HG03196 (cell line): ENCODE measurements around the gene VCX2.
"Not testable (repeated sequence)": the region's sequence is repeated elsewhere in the genome, so short reads cannot be mapped to it uniquely, and the experiment has no call there.

Source experiments
- ATAC-seq: cut with Tn5 transposase; IDR thresholded peaks from one replicate; pipeline ENCODE4 v1.9.1; 2021; ENCODE audit not compliant: unreplicated experiment

The VCX2 gene

DNA sequence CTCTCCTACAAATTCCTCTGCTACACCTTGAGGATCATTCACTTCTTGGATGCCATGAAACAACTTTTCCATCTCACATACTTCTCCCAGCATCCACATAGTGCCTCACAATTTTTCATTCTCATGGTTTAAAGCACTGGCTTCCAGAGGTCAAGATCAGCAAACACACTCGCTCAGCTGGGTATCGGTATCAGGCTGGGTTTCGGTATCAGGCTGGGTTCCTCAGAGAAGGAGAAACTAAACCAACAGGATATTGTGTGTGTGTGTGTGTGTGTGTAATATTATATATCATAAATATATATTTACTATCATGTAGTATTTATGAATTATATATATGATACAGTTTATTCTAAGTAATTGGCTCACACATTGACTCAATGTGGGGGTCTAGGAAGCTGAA is at the start of gene VCX2:
TSS of gene VCX2 (minus strand) at position 99 of the 400 bp plus-strand sequence. CDS start 624 bp downstream, outside the sequence.
- not testable (repeated sequence) for ATAC-seq

DNA sequence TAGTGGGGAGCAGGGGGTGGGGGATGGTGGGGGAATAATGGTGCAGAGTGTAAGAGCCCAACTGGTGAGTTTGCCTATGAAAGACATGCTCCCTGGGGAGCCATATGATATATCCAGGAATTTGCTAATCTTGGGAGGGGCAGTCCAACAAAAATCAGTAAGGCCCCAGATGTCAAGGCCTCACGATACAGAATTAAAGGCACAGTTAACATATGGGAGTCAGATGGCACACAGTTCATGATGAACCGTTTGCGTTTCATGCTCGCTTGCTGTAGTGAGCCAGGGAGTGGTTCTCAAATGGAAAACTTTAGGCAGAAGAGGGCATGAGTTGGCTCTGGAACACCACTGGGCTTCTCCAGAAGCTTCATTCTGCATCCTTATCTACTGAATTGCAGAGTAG is 33.9 kb upstream of the VCX2 start:
- no peak for ATAC-seq

DNA sequence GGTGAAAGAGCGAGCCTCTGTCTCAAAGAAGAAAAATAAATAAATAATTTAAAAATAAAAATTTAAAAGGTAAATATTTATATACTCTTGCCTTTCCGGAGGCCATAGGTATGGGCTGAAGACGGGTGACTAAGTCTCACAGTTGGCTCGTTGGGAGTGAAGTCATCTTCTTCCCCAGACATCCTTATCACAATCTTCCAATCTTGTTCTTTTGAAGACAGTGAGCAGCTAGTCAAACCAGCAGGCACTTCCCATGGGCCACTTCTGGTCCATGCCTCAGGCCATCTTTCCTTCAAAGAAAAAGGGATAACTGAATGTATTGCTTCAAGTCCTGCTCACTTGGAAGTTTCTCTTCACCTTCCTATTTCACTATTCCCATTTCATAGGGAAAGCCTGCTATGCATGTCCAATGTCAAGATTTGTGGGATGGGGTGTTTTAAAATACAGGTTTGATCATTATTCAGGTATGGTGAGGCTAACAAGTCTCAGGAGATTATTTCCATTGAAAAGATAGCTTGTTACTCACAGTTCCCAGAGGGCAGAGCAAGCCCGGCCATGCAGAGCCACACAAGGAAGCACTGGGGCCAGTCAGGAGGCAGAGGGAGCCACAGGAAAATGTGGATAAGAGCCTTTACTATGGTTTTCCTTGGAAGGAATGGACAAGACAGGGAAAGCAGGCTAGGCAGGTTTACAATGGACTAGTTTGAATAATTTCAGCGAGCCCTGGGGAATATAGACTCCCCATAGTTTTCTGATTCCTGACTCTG is 33.3 kb upstream of the VCX2 start:
- ATAC-seq: no peak

DNA sequence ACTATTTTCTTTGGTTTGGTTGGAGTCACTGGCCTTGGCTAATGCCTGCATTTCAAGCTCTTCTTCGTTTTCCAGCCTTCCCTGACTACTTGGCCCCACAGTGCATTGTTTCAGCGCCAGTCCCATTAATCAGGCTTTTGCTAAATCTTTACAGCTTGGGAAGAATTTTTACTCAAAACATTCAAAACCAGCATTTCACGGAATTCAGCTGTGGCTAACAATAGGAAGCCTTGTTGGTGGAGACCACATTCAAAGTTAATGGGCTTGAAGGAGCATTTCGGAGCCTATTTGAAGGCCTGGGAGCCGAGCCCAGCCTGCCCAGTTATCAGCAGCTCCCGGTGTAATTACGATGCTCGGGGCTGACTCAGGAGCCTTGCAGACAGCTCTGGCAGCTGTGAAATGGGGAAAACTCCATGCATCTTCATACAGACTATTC is 30.8 kb upstream of the VCX2 start:
- no peak for ATAC-seq

DNA sequence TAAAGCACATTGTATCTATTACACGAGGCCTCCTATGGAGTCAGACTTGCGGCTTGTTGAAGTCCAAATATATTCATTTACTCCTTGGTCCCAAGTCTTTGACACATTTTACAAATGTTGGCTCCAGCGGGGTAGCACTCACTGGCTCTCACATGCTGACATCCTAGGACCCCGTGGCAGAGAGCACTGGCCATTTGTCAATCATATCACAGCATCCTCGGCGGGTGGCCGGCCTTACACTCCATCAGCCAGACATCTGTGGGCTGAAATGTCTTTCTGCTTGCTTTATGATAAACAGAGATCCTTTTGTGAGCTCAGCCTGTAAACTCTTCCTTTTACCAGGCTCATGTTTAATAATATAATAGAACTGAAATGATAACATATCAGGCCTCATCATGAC is 25.7 kb upstream of the VCX2 start:
- ATAC-seq: no peak

DNA sequence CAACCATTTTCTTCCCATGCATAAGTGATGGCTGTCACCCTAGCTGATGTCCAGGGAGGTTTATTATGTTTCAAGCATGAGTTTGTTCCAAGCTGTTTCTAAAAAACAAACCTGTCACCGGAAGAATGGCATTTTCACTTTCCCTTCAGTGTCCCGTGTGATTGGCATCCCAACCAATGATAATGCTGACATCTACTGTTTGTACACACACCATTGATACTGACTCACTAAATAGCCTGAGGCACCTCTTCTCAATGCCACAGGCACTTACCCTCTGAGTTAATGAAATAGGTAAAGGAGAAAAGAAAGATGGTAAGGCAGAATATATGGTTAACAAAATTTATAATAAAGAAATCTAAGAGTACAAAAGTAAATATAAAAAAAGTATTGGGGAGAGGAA is 23.1 kb upstream of the VCX2 start:
- ATAC-seq: no peak

DNA sequence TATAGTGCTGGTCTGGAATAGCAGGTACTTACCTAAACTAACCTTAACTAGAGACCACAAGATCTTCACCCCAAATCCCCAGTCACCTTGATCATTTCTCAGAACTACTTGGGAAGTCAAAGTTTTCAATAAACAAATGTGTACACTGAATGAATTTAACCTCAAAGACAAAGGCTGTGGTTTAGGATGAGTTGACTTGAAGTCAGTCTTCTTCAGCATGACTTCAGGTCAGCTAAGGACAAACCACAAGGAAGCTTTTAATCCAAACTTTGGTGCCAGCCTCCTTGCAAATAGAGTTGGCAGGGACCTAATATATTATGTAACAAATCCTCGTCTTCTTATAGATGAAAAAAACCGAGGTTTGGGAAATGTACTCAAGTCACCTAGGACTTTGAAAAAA is 21.2 kb upstream of the VCX2 start:
- no peak for ATAC-seq

DNA sequence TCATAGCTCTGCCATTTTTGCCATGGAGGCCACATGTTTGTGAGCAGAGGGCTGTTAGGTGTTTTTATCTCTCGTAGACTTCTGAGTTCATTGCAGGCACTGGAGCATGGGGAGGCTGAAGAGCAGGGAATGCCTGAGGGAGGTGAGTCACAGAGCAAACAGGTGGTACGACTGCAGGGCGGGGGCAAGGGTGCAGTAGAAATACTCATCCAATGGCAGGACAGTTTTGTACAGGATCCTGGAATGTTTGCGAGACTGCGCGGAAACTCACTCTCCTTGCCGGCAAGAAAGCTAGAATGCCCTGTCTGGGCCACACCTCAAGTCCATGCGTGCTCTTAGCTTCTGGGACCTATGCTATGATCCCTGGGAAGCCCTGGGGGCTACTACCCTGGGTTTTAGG is 20.0 kb upstream of the VCX2 start:
- ATAC-seq: no peak

DNA sequence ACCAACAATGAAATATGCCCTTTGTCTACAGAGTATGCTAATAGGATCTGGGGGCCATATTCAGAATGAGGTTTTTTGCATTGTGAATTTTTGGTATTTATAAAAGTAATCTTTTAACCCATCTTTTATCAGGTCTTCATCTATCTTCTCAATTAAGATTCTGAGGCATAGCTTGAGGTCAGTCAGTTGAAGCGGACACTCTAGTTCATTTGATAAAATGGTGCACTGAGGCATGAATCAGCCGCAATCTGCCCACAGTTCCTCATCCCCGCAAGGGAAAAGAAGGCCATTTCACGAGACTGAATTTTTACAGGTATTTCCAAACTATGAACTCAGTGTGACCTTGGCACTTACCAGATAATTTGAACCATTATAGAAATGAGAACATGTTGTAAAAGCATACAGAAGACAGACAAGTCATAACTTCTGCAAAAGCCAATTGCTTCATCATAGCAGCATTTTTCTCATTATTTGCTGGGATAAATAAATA is 19.3 kb upstream of the VCX2 start:
- ATAC-seq: no peak

DNA sequence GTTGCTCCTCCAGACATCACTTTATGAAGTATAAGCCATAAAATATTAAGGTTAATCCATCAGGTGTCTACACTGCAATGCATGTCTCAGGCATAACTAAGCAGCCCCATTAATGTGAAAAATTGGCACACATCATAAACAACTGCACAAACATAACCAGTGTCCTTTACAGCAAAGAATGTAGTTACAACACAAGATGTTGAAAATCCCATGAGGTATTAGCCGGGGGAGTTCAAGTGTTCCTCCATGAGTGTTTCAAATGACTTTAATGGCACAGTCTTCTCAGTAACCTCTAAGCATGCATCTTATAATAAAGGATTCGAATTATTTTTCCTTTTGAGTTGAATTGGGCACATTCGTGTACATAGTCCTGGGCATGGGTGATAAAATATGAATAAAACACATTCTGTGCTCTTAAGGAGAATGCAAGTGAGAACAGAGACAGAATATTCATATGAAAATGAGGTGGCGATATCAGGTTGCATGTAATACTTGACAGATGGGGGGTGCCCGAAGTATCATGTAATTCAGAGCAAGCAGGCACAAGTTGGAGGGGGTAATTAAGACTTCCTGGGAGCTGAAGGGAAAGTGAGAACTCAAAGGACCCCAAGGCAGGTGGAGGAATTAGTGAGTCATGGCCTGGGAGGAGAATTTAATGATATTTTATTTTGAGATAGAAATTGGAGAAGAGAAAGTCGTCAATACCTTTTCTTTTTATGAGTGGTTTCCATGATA is 18.2 kb upstream of the VCX2 start:
- no peak for ATAC-seq

DNA sequence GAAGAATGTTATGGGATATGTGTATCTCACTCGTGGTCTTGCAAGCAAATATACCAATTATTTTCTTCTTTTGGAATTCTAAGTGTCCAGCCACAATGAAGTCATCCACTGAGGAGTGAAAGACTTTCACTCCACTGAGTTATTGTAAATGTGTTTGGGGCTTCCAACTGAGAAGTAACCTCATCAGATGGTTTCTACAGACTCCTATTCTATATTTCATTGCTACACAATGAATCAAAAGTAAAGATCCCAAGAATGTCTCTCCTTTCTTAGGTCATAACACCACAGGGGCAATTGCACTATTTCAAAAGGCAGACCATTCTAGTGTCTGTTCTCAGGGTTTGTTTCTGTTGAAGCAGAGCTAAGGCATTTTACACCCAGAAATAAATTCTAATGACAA is 12.3 kb upstream of the VCX2 start:
- no peak for ATAC-seq

DNA sequence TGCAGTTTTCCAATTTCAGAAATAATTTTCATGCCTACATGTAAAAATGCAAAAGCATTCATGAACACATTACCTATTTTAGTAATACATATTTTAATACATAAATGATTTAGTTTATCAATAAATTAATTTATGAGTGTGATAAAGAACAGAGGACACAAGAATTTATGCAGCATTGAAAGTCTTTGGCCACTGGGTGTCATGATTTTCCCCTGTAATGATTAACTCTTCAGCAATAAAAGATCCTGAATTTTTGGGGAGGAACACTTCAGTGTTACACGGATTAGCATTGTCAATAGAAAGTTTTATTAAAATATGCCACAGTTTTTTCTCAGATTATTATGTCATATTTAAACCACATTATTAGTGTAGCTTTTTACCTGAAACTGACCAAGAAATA is 8.6 kb upstream of the VCX2 start:
- no peak for ATAC-seq

DNA sequence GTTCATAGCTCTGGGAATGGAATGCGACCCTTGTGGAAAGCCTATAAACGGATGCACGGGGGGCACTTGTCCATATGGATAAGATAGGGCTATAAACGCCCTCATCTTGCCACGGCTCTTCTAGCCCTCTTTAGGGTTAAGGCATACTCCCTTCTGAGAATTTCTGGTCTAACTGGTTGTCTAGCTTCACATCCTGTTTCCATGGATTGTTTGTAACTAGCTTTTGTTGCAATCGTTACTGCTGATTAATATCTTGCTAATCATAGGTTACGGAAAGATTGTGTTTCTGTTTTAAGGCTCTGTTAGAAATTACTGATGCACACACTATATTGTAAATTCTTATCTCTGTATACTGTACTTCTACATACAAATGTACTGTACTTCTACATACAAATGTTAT is 17.1 kb downstream of the VCX2 start:
- ATAC-seq: not testable (repeated sequence)

DNA sequence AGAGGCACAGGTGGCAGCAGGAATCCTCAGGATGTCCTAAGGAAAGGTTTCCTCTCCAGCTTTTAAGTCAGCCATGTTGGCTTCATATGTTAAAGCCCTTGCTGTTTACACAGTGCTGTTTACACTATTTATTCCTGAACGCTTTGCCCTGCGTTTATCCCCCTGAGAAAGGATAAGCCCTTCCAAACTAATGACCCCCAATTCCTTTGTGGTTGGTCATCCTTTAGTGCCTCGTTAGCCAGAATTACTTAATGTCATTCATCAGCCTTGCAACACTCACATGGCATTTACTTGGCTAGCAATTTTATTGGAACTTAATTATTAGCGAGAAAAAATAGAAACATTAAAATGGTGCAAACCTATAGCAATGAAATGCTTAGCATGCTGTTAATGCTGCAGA is 23.8 kb downstream of the VCX2 start:
- no peak for ATAC-seq

DNA sequence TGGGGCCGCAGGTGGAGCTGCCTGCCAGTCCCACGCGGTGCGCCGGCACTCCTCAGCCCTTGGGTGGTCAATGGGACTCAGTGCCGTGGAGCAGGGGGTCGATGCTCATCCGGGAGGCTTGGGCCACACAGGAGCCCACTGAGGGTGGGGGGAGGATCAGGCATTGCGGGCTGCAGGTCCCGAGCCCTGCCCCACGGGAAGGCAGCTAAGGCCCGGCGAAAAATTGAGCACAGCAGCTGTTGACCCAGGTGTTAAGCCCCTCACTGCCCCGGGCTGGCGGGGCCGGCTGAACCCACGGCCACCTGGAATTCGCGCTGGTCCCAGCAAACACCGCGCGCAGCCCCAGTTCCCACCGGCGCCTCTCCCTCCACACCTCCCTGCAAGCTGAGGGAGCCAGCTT is 26.1 kb downstream of the VCX2 start:
- ATAC-seq: no peak

DNA sequence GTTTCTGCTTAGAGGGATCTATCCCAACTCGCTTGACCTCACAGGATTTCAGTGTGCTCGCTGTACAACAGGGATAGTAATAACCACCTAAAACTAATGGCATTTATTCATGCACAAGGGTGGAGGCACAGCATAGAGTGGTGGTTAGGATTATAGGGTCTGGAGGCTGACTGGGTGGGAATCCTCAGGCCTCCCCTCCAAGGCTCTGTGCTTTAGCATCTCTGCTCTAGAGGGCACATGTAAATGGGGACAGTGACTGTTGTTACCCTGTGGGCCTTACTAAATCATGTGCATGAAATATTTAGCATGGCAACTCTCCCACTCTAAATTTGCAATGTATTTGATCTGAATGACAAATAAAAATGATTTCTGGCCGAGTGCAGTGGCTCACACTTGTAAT is 29.2 kb downstream of the VCX2 start:
- ATAC-seq: no peak

DNA sequence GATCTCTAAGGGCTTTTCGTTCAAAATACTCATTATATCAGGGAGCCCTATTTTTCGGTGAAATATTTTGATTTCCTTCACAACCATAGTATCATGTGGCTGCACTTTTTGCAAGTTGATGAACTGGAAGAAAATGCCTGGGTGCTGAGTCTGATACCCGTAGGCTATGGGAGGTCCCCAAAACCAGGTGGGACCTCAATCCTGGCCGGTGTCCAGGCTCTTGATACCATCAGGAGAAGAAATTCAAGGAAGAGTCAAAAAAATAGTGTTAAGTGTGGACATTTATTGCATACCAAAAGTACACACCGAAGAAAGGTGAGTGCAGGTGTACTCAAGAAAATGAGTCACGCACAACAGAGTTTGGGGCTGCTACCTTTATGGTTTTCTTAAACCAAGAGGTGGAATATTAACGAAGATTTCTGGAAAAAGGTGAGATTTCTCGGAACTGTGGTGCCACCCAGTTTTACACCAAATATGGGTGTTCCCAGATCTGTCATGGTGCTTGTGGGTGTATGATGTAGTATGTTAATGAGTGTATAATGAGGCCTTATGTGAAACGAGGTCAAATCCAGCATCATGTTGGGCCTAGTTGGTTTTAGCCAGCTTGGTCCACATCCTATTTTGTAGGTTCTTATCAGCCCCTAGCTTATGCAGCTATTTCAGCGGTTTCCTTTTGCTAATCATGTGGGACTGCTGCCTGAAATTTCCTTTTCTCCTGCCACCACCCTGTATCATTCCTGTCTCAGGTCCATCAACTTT is 29.9 kb downstream of the VCX2 start:
- ATAC-seq: no peak

DNA sequence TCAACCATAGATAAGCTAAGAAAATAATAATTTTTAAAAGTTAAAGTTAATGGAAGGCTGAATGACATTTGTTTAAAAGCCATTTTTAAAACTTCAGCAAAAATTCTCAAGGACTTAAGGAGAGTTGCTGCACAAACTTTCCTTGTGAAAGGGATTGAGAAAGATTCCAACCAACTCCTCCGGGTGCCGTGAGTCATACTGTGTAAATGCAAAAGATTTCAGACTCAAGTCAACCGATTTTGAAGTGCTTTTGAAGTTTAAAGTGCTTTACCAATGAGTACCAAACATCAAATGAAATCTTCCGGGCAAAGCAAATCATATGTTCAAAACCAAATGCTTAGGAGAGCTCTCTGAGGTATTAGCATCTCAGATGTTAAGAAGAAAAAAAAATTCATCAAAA is 31.4 kb downstream of the VCX2 start:
- ATAC-seq: no peak

DNA sequence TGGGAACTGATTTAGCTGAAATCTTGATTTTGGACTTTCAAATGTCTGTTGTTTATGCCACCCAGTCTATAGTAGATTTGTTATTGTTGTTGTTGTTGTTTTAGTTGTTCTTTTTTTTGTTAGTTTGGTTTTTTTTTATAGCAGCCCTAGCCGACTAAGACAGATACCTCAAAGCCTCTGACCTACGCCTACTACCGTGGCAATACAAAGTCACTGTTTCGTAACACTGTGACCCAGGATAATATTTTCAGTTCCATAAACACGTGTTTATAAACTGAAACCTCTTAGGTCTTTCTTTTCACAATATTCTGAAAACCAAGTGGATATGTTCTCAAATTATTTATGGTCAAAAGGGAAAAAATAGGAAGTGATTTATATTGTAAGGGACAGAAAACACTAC is 32.8 kb downstream of the VCX2 start:
- no peak for ATAC-seq

DNA sequence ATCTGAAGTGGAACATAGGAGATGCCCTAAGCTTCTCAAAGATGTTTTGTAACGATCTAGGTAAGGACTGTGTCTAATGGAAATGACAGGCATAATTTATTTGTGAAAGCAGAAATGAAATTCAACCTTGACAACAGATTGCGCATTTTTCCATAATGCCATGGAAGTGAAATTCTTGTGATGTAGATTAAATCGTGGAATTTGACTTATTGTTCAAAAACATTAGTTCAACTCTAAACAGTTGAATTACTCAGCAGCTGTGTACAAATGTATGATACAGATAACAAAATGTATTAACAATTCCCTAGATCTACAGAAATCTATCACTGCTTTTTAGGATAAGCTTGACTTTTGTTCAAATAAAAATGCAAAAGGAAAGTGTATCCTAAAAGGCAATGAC is 44.4 kb downstream of the VCX2 start:
- ATAC-seq: no peak

DNA sequence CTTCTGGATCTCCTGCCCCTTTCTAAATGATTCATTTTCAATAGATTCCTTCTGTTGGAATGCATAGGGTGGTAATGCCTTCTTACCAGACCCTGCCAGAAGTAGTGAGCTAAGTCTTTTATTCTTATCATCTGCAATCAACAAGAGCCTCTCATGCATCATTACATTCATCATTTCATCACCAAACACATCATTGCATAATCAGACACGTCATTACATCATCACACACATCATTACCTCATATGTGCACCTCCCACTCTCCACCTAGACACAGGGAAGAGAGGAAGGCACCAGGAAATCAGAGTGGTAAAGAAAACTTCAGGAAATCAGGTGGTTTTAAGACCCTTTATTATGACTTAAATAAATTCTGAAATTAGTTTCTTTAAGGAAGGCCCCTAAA is 45.0 kb downstream of the VCX2 start:
- no peak for ATAC-seq

DNA sequence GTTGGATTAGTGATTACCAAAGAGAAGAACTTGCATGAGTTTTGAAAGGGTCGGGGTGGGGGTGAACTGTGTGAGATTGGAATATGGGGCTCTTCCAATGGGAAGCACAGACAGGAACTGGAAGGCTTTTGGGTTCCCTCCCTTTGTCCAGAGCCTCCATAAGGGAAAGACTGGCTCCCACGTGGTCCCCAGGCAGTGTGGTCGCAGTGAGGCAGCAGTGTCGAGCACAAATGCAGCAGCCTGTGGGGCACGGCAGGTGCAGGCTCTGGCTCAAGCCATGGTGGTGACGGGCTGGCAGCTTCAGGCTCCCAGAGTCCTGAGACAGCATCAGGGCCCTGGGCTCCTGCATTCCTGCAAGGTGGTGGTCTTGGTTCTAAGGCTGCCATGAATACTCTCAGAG is 45.5 kb downstream of the VCX2 start:
- no peak for ATAC-seq
